Measurements from ENCODE around the gene KCNH5. TPM values are rescaled to one million over a fixed set of nuclear protein-coding genes. Genes with fewer than 3 reads are reported as not detected.

Gene KCNH5
- total RNA-seq, 4 donors from 2014 or later = not detected

- no peak for TF ChIP-seq CTCF (IDR thresholded peaks at IDR 0.05; ENCODE audit: low read depth)
Observed at GRCh38 chr14:62743118-62743517, 302.1 kb downstream of the KCNH5 start.

GRCh38 chr14:62739647-62740046, 305.6 kb downstream of the KCNH5 start:
- no peak for TF ChIP-seq CTCF (IDR thresholded peaks at IDR 0.05; ENCODE audit: low read depth)

GRCh38 chr14:62736048-62737043, 308.9 kb downstream of the KCNH5 start:
- TF ChIP-seq CTCF (IDR thresholded peaks at IDR 0.05; ENCODE audit: low read depth) = no peak

- TF ChIP-seq CTCF (IDR thresholded peaks at IDR 0.05; ENCODE audit: low read depth) = no peak
Observed at GRCh38 chr14:62734831-62735230, 310.4 kb downstream of the KCNH5 start.

GRCh38 chr14:62722406-62722805, 322.9 kb downstream of the KCNH5 start:
- no peak for TF ChIP-seq CTCF (IDR thresholded peaks at IDR 0.05; ENCODE audit: low read depth)

GRCh38 chr14:62718629-62719028, 326.6 kb downstream of the KCNH5 start:
- TF ChIP-seq CTCF (IDR thresholded peaks at IDR 0.05; ENCODE audit: low read depth) = no peak

GRCh38 chr14:62711351-62712023, 333.8 kb downstream of the KCNH5 start:
- TF ChIP-seq CTCF (IDR thresholded peaks at IDR 0.05; ENCODE audit: low read depth) = no peak

All from subcutaneous adipose tissue (tissue), 4 donors.